ENCODE results near the gene SFPQ.
"Not testable (repeated sequence)": the region's sequence is repeated elsewhere in the genome, so short reads cannot be mapped to it uniquely, and the experiment has no call there.

The SFPQ gene

GRCh38 chr1:35188578-35189392 lies 4.2 kb downstream of the SFPQ start:
- no peak for DNase-seq (ENCODE audit: low read depth)

- DNase-seq (ENCODE audit: low read depth) = no peak
Observed at GRCh38 chr1:35187816-35188342, 5.1 kb downstream of the SFPQ start.

- DNase-seq (ENCODE audit: low read depth) = no peak
Observed at GRCh38 chr1:35186239-35186638, 6.7 kb downstream of the SFPQ start.

GRCh38 chr1:35185200-35185599 lies 7.7 kb downstream of the SFPQ start:
- no peak for DNase-seq (ENCODE audit: low read depth)

- DNase-seq (ENCODE audit: low read depth) = no peak
Observed at GRCh38 chr1:35184495-35185199, 8.3 kb downstream of the SFPQ start.

- DNase-seq (ENCODE audit: low read depth) = no peak
Observed at GRCh38 chr1:35181790-35182455, 11.0 kb downstream of the SFPQ start.

GRCh38 chr1:35180776-35181374 lies 12.1 kb downstream of the SFPQ start:
- DNase-seq (ENCODE audit: low read depth) = no peak

- no peak for DNase-seq (ENCODE audit: low read depth)
Observed at GRCh38 chr1:35179908-35180307, 13.0 kb downstream of the SFPQ start.

- no peak for DNase-seq (ENCODE audit: low read depth)
Observed at GRCh38 chr1:35178874-35179380, 14.0 kb downstream of the SFPQ start.

- no peak for DNase-seq (ENCODE audit: low read depth)
Observed at GRCh38 chr1:35178295-35178695, 14.7 kb downstream of the SFPQ start.

GRCh38 chr1:35177237-35177786 lies 15.6 kb downstream of the SFPQ start:
- DNase-seq (ENCODE audit: low read depth) = no peak

- no peak for DNase-seq (ENCODE audit: low read depth)
Observed at GRCh38 chr1:35175602-35176001, 17.3 kb downstream of the SFPQ start.

GRCh38 chr1:35175098-35175576 lies 17.8 kb downstream of the SFPQ start:
- DNase-seq (ENCODE audit: low read depth) = no peak

- no peak for DNase-seq (ENCODE audit: low read depth)
Observed at GRCh38 chr1:35173909-35174540, 18.9 kb downstream of the SFPQ start.

GRCh38 chr1:35173491-35173890 lies 19.5 kb downstream of the SFPQ start:
- no peak for DNase-seq (ENCODE audit: low read depth)

GRCh38 chr1:35172022-35172421 lies 20.9 kb downstream of the SFPQ start:
- DNase-seq (ENCODE audit: low read depth) = no peak

- DNase-seq (ENCODE audit: low read depth) = no peak
Observed at GRCh38 chr1:35171579-35171978, 21.4 kb downstream of the SFPQ start.

- DNase-seq (ENCODE audit: low read depth) = no peak
Observed at GRCh38 chr1:35164893-35165292, 28.1 kb downstream of the SFPQ start.

- DNase-seq (ENCODE audit: low read depth) = no peak
Observed at GRCh38 chr1:35151220-35151619, 41.7 kb downstream of the SFPQ start.

- DNase-seq (ENCODE audit: low read depth) = not testable (repeated sequence)
Observed at GRCh38 chr1:35145892-35146549, 46.9 kb downstream of the SFPQ start.

All from activated T-helper 9 cell treated with anti-CD3 and anti-CD28 coated beads, Interleukin-2, amount 50 U/mL, for 16 hours (primary cell).